SK-N-SH (cell line): Measurements from ENCODE around the gene NCAM2. TPM values are rescaled to one million over a fixed set of nuclear protein-coding genes. Genes with fewer than 3 reads are reported as not detected.

Experiments used
- CTCF ChIA-PET: fragments of 300-600, 350-600 bp; formaldehyde crosslinking; extraction: SDS; loops from one replicate; lab custom pipeline; 2021; lab: Yijun Ruan, JAX
- POLR2A ChIA-PET: fragments of 350-600 bp; sonication (Branson Sonifier 250); formaldehyde crosslinking; extraction: SDS; loops from one replicate; lab custom pipeline; 2020; ENCODE audit warnings: antibody characterized with exemption, inconsistent platforms; lab: Yijun Ruan, JAX
- DNase-seq: peaks from one replicate; pipeline ENCODE4 v3.0.0; 2012
- H2AFZ ChIP-seq: fragments of 200-600 bp; sonication (generic); 2 replicates; pipeline ENCODE4 v1.8.1; 2016; ENCODE audit warnings: antibody characterized with exemption, mild to moderate bottlenecking, low read depth
- H3F3A ChIP-seq: fragments of 200-600 bp; sonication (generic); replicated peaks from 2 replicates; pipeline ENCODE3; 2016; ENCODE audit warnings: antibody characterized with exemption, mild to moderate bottlenecking; ENCODE audit not compliant: insufficient read depth
- H3K27ac ChIP-seq, 2 experiments: fragments of 200-500 bp in 1 of 2; fragments of 200-600 bp in 1 of 2; sonication (Bioruptor generic) in 1 of 2; sonication (generic), shearing (Covaris generic) in 1 of 2; 2 replicates each; pipeline versions ENCODE4 v1.5.1 to v1.6.1; 2014 to 2016; ENCODE audit warnings: low read depth in 2 of 2, inconsistent platforms in 1 of 2, low read length in 1 of 2, mild to moderate bottlenecking in 1 of 2, mixed read lengths in 1 of 2
- H3K27me3 ChIP-seq: fragments of 200-600 bp; sonication (generic), shearing (Covaris generic); 2 replicates; pipeline ENCODE4 v1.6.1; 2016; ENCODE audit warnings: mixed run types; ENCODE audit not compliant: insufficient read depth
- H3K36me3 ChIP-seq, 2 experiments: fragments of 200-500 bp in 1 of 2; fragments of 200-600 bp in 1 of 2; sonication (Bioruptor generic) in 1 of 2; sonication (generic) in 1 of 2; replicated peaks in 1 of 2; 2 replicates each; pipeline versions ENCODE3 to v1.5.1; 2014 to 2016; ENCODE audit warnings: low read length in 1 of 2, mild to moderate bottlenecking in 1 of 2; ENCODE audit not compliant: insufficient read depth in 2 of 2, control insufficient read depth in 1 of 2
- H3K4me1 ChIP-seq, 2 experiments: fragments of 200-500 bp in 1 of 2; fragments of 200-600 bp in 1 of 2; sonication (Bioruptor generic) in 1 of 2; sonication (generic), shearing (Covaris generic) in 1 of 2; 2 replicates each; pipeline versions ENCODE4 v1.5.1 to v1.6.1; 2014 to 2016; ENCODE audit warnings: low read depth in 1 of 2, low read length in 1 of 2, mixed run types in 1 of 2; ENCODE audit not compliant: insufficient read depth in 2 of 2, control insufficient read depth in 1 of 2
- H3K4me2 ChIP-seq: fragments of 200-600 bp; sonication (generic), shearing (Covaris generic); 2 replicates; pipeline ENCODE4 v1.6.1; 2017; ENCODE audit warnings: mixed run types
- H3K4me3 ChIP-seq, 2 experiments: fragments of 200-500 bp in 1 of 2; fragments of 200-600 bp in 1 of 2; sonication (Bioruptor generic) in 1 of 2; sonication (generic), shearing (Covaris generic) in 1 of 2; 2 replicates each; pipeline versions ENCODE4 v1.5.1 to v1.8.1; 2014 to 2016; ENCODE audit warnings: low read depth in 2 of 2, inconsistent platforms in 1 of 2, low read length in 1 of 2, mild to moderate bottlenecking in 1 of 2, mixed read lengths in 1 of 2, moderate library complexity in 1 of 2
- H3K79me2 ChIP-seq: fragments of 200-600 bp; sonication (generic); 2 replicates; pipeline ENCODE4 v1.8.1; 2017; ENCODE audit warnings: mild to moderate bottlenecking; ENCODE audit not compliant: insufficient read depth
- H3K9ac ChIP-seq: fragments of 200-600 bp; sonication (generic); 2 replicates; pipeline ENCODE4 v1.6.1; 2017; ENCODE audit warnings: mixed run types
- H3K9me2 ChIP-seq: fragments of 200-600 bp; sonication (generic); 2 replicates; pipeline ENCODE4 v1.6.1; 2017; ENCODE audit warnings: mixed run types
- H3K9me3 ChIP-seq: fragments of 200-600 bp; sonication (generic); 2 replicates; pipeline ENCODE4 v1.6.1; 2017; ENCODE audit warnings: mixed run types, mild to moderate bottlenecking, moderate library complexity
- H4K20me1 ChIP-seq: fragments of 200-600 bp; sonication (generic); 2 replicates; pipeline ENCODE4 v1.6.1; 2017; ENCODE audit warnings: mild to moderate bottlenecking, mixed run types; ENCODE audit not compliant: insufficient read depth
- CTCF ChIP-seq: fragments of 200-600 bp; sonication (generic); IDR thresholded peaks from 2 replicates; pipeline ENCODE4 v1.6.1; 2017; ENCODE audit warnings: antibody characterized with exemption, mild to moderate bottlenecking, moderate library complexity
- ELF1 ChIP-seq: IDR thresholded peaks from 2 replicates; pipeline ENCODE4 v1.4.0; 2012
- EP300 ChIP-seq, 2 experiments: IDR thresholded peaks; 2 replicates each; pipeline versions ENCODE4 v1.4.0 to v1.6.1; 2012; ENCODE audit warnings: borderline replicate concordance in 1 of 2, low read depth in 1 of 2, low read length in 1 of 2
- EZH2phosphoT487 ChIP-seq: fragments of 200-600 bp; sonication (generic); IDR thresholded peaks from 2 replicates; pipeline ENCODE4 v1.6.1; 2017; ENCODE audit warnings: low read depth, mixed run types, mild to moderate bottlenecking, antibody characterized with exemption, moderate library complexity, borderline replicate concordance
- FOXJ3 ChIP-seq: sonication (generic); formaldehyde crosslinking; IDR thresholded peaks from 2 replicates; pipeline ENCODE4 v1.5.1; 2020; ENCODE audit warnings: mild to moderate bottlenecking, missing genetic modification reagents
- GABPA ChIP-seq: IDR thresholded peaks from 2 replicates; pipeline ENCODE4 v1.4.0; 2012; ENCODE audit warnings: low read depth, mild to moderate bottlenecking
- GATA2 ChIP-seq: sonication (generic); formaldehyde crosslinking; IDR thresholded peaks from 2 replicates; pipeline ENCODE4 v1.5.0; 2020; ENCODE audit warnings: mild to moderate bottlenecking, missing genetic modification reagents
- JUND ChIP-seq: IDR thresholded peaks from 2 replicates; pipeline ENCODE4 v1.4.0; 2012
- MAX ChIP-seq: IDR thresholded peaks from 2 replicates; pipeline ENCODE4 v1.4.0; 2012; ENCODE audit warnings: low read depth
- MEF2A ChIP-seq: IDR thresholded peaks from 2 replicates; pipeline ENCODE4 v1.4.0; 2012; ENCODE audit warnings: low read depth, borderline replicate concordance
- NFIC ChIP-seq: IDR thresholded peaks from 2 replicates; pipeline ENCODE4 v1.4.0; 2012; ENCODE audit warnings: borderline replicate concordance
- POLR2AphosphoS5 ChIP-seq: IDR thresholded peaks from 2 replicates; pipeline ENCODE4 v1.6.1; 2012; ENCODE audit warnings: low read depth, low read length
- RCOR1 ChIP-seq: fragments of 150-350 bp; IDR thresholded peaks from 2 replicates; pipeline ENCODE4 v1.6.1; 2017; ENCODE audit warnings: antibody characterized with exemption, low read length
- RXRA ChIP-seq: IDR thresholded peaks from 2 replicates; pipeline ENCODE4 v1.4.0; 2012; ENCODE audit warnings: low read depth, mild to moderate bottlenecking, borderline replicate concordance
- SIN3A ChIP-seq: IDR thresholded peaks from 2 replicates; pipeline ENCODE4 v1.6.1; 2012; ENCODE audit warnings: low read depth, mild to moderate bottlenecking, low read length, moderate library complexity, borderline replicate concordance
- SMC3 ChIP-seq: IDR thresholded peaks from 2 replicates; pipeline ENCODE4 v1.6.1; 2012; ENCODE audit warnings: low read depth, low read length, improper control_type of control experiment
- TCF12 ChIP-seq: IDR thresholded peaks from 2 replicates; pipeline ENCODE4 v1.4.0; 2012
- TEAD4 ChIP-seq: IDR thresholded peaks from 2 replicates; pipeline ENCODE4 v1.4.0; 2012; ENCODE audit warnings: mild to moderate bottlenecking, borderline replicate concordance; ENCODE audit not compliant: insufficient read depth
- USF2 ChIP-seq: fragments of 150-350 bp; IDR thresholded peaks from 2 replicates; pipeline ENCODE4 v1.6.1; 2017; ENCODE audit warnings: antibody characterized with exemption, low read length, low read depth, borderline replicate concordance
- YY1 ChIP-seq: IDR thresholded peaks from 2 replicates; pipeline ENCODE4 v1.4.0; 2012; ENCODE audit warnings: low read depth, mild to moderate bottlenecking
- ZBTB33 ChIP-seq: IDR thresholded peaks from 2 replicates; pipeline ENCODE4 v1.4.0; 2012; ENCODE audit warnings: low read depth, borderline replicate concordance
- WGBS: methylation state at CpG from one replicate; pipeline ENCODE4 v1.1.6; 2017; ENCODE audit warnings: low lambda C conversion rate; 5-methylcytosine and 5-hydroxymethylcytosine counted together
- polyA plus RNA-seq, 3 experiments: library from polyadenylated mRNA; depleted of rRNA; stranded (reverse); fragments of >200 nt; gene quantifications; 2 replicates each; pipeline ENCODE4 v1.2.3, GENCODE V29; 2012
- TF ChIP-seq, protein P1 (sequence below): IDR thresholded peaks from 2 replicates; pipeline ENCODE4; 2012

The NCAM2 gene
- polyA plus RNA-seq, 1 of the 3 experiments (the other 2 are of a cell fraction): 2.1 TPM

DNA sequence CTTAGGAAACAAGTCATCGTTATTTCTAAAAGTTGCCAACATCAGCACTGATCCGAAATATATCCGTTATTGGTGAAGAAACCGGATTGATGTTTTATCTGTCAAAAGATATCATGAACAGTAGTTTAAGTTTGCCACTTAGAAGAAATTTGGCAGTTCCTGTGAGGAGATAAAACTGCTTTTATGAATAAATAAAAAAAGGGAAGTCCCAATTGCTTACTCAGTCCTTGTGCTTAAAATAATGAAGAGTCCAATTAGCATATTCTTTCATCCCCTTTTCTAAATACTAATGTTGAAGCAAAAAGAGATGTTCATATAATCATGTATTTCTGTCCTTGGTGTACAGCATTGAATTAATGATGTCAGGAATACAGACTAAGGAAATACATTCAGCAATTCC lies 164.6 kb downstream of the NCAM2 start:
- POLR2A ChIA-PET: no interaction called here
- Histone ChIP-seq H3K4me3 (no peak overlapping the region), H3K36me3 (no peaks in the 10 kb centered on the region), H3K9me3 (no peaks in the 10 kb centered on the region), H3K4me2 (no peak overlapping the region), H4K20me1 (no peaks in the 10 kb centered on the region), H2AFZ (no peak overlapping the region), H3K9ac (no peak overlapping the region), H3K9me2 (no peaks in the 10 kb centered on the region), H3K79me2 (no peaks in the 10 kb centered on the region), H3F3A (peaks cover 15% of the 10 kb centered on the region), H3K27me3 (no peaks in the 10 kb centered on the region), H3K4me1 (peaks cover 4 to 14% of the 10 kb centered on the region in 2 experiments), H3K27ac (no peak overlapping the region)
- CTCF ChIA-PET: interaction anchor here (1.1 kb wide), 1 partner anchor 10 kb away, joined by 3 read pairs; no protein-coding TSS in a partner anchor
- DNase-seq: no peak
- TF ChIP-seq TCF12 (no peak), NFIC (no peak), MAX (no peak)
- 91% methylated on average over 4 of the region's 4 CpGs for WGBS

DNA sequence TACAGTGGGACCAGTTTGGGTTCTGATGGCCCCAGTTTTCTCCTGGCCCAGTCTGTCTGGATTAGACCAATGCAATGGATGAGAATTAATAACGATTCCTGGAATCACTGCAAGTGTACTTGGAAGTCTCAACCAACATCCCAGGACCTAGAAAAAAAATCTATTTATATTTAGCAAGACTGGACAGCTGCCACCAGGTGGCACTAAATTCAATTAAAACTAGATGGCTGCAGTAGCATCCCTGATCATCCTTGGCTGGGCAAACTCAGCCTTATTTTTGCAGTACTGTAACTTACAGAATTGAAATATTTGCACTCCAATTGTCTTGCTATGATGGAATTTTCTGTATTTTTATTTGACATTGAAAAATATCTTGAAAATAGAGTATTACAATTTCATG lies 165.7 kb downstream of the NCAM2 start:
- H3K36me3 ChIP-seq: no peaks in the 10 kb centered on the region
- CTCF ChIA-PET: interaction anchor here (1.0 to 1.1 kb wide), 2 partner anchors 11 to 221 kb away, joined by 3 read pairs; no protein-coding TSS in a partner anchor
- H3K4me3 ChIP-seq: no peak overlapping the region; a peak in 1 of 4 replicates
- H3F3A ChIP-seq: peaks cover 15% of the 10 kb centered on the region
- H3K27me3 ChIP-seq: no peaks in the 10 kb centered on the region
- H2AFZ ChIP-seq: no peak overlapping the region
- no peaks in the 10 kb centered on the region for H3K9me2 ChIP-seq
- peaks cover 4 to 14% of the 10 kb centered on the region in 2 experiments for H3K4me1 ChIP-seq
- H4K20me1 ChIP-seq: no peaks in the 10 kb centered on the region
- H3K27ac ChIP-seq: peak overlapping the region in 1 of 2 experiments; percentile 72; a peak in 1 of 4 replicates
- no peak overlapping the region for H3K4me2 ChIP-seq
- H3K9me3 ChIP-seq: no peaks in the 10 kb centered on the region
- no peaks in the 10 kb centered on the region for H3K79me2 ChIP-seq
- 0% methylated on average over 1 of the region's 1 CpG for WGBS
- no peak overlapping the region for H3K9ac ChIP-seq
- POLR2A ChIA-PET: no interaction called here
- peak; percentile 50 for DNase-seq
- TF ChIP-seq MAX: no peak
- no peak for TF ChIP-seq NFIC
- TF ChIP-seq TCF12: no peak
- no peak for TF ChIP-seq POLR2AphosphoS5
- no peak for TF ChIP-seq SIN3A
- TF ChIP-seq RCOR1: no peak
- TF ChIP-seq GABPA: no peak
- no peak for TF ChIP-seq RXRA
- no peak for TF ChIP-seq ELF1
- TF ChIP-seq EZH2phosphoT487: no peak
- no peak for TF ChIP-seq TEAD4
- no peak for TF ChIP-seq ZBTB33
- TF ChIP-seq JUND: no peak
- TF ChIP-seq YY1: no peak
- peak; percentile 67 for TF ChIP-seq SMC3
- TF ChIP-seq USF2: no peak
- peak; percentile 80 for TF ChIP-seq CTCF
- no peak for TF ChIP-seq FOXJ3 (CRISPR knock-in tag)
- no peak for TF ChIP-seq MEF2A
- TF ChIP-seq EP300 (IDR thresholded peaks at IDR 0.05; ENCODE audit: borderline replicate concordance in 1 of 2, low read depth in 1 of 2, low read length in 1 of 2): no peak
- TF ChIP-seq GATA2 (CRISPR knock-in tag): no peak
- TF ChIP-seq, protein P1, sequence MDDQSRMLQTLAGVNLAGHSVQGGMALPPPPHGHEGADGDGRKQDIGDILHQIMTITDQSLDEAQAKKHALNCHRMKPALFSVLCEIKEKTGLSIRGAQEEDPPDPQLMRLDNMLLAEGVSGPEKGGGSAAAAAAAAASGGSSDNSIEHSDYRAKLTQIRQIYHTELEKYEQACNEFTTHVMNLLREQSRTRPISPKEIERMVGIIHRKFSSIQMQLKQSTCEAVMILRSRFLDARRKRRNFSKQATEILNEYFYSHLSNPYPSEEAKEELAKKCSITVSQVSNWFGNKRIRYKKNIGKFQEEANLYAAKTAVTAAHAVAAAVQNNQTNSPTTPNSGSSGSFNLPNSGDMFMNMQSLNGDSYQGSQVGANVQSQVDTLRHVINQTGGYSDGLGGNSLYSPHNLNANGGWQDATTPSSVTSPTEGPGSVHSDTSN: no peak
